Ishikawa (cell line): ENCODE data around the gene COA1.

Experiments used
- CEBPB ChIP-seq: IDR thresholded peaks from 2 replicates; pipeline ENCODE4 v1.6.1; 2012
- CREB1 ChIP-seq: IDR thresholded peaks from 2 replicates; pipeline ENCODE4 v1.6.1; 2012; ENCODE audit warnings: low read depth
- EGR1 ChIP-seq: IDR thresholded peaks from 2 replicates; pipeline ENCODE4 v1.6.1; 2012
- EP300 ChIP-seq: IDR thresholded peaks from 2 replicates; pipeline ENCODE4 v1.6.1; 2012; ENCODE audit warnings: borderline replicate concordance
- FOXM1 ChIP-seq: IDR thresholded peaks from 2 replicates; pipeline ENCODE4 v1.6.1; 2012; ENCODE audit warnings: low read depth, borderline replicate concordance
- MAX ChIP-seq: IDR thresholded peaks from 2 replicates; pipeline ENCODE4 v1.6.1; 2012
- NFIC ChIP-seq: IDR thresholded peaks from 2 replicates; pipeline ENCODE4 v1.6.1; 2012
- RAD21 ChIP-seq: IDR thresholded peaks from 2 replicates; pipeline ENCODE4 v1.6.1; 2012; ENCODE audit warnings: low read depth
- TAF1 ChIP-seq: IDR thresholded peaks from 2 replicates; pipeline ENCODE4 v1.6.1; 2012; ENCODE audit warnings: low read depth, mild to moderate bottlenecking
- TCF12 ChIP-seq: IDR thresholded peaks from 2 replicates; pipeline ENCODE4 v1.6.1; 2012; ENCODE audit warnings: low read depth
- TEAD4 ChIP-seq: IDR thresholded peaks from 2 replicates; pipeline ENCODE4 v1.6.1; 2012
- YY1 ChIP-seq: IDR thresholded peaks from 2 replicates; pipeline ENCODE4 v1.6.1; 2012; ENCODE audit warnings: low read depth
- ZBTB7A ChIP-seq: IDR thresholded peaks from 2 replicates; pipeline ENCODE4 v1.6.1; 2012; ENCODE audit warnings: low read depth
- TF ChIP-seq, protein P1 (sequence below): IDR thresholded peaks from 2 replicates; pipeline ENCODE4 v1.6.1; 2012
- TF ChIP-seq, protein P2 (sequence below): IDR thresholded peaks from 2 replicates; pipeline ENCODE4 v1.6.1; 2012; ENCODE audit warnings: low read depth, mild to moderate bottlenecking

The COA1 gene

GRCh38 chr7:43768887-43769272 is 39.6 kb upstream of the COA1 start:
- TF ChIP-seq, protein P1, sequence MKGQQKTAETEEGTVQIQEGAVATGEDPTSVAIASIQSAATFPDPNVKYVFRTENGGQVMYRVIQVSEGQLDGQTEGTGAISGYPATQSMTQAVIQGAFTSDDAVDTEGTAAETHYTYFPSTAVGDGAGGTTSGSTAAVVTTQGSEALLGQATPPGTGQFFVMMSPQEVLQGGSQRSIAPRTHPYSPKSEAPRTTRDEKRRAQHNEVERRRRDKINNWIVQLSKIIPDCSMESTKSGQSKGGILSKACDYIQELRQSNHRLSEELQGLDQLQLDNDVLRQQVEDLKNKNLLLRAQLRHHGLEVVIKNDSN, result no peak
- no peak for TF ChIP-seq TAF1
- TF ChIP-seq FOXM1, result no peak
- TF ChIP-seq TCF12, result no peak
- no peak for TF ChIP-seq CEBPB
- TF ChIP-seq EP300, result no peak
- no peak for TF ChIP-seq TEAD4
- no peak for TF ChIP-seq YY1
- no peak for TF ChIP-seq NFIC

GRCh38 chr7:43768201-43768886 is 39.0 kb upstream of the COA1 start:
- TF ChIP-seq TCF12, result no peak
- TF ChIP-seq YY1, result no peak
- no peak for TF ChIP-seq TEAD4
- no peak for TF ChIP-seq EGR1
- TF ChIP-seq ZBTB7A, result no peak
- no peak for TF ChIP-seq FOXM1
- no peak for TF ChIP-seq RAD21
- TF ChIP-seq MAX, result no peak
- no peak for TF ChIP-seq CREB1
- no peak for TF ChIP-seq EP300

GRCh38 chr7:43767311-43767710 is 38.0 kb upstream of the COA1 start:
- TF ChIP-seq TCF12 (no peak), EP300 (no peak), TAF1 (no peak), CREB1 (no peak), CEBPB (no peak), TEAD4 (no peak), FOXM1 (no peak), MAX (no peak), NFIC (no peak), YY1 (no peak), ZBTB7A (no peak), RAD21 (no peak)
- TF ChIP-seq, protein P1, result no peak
- TF ChIP-seq, protein P2, sequence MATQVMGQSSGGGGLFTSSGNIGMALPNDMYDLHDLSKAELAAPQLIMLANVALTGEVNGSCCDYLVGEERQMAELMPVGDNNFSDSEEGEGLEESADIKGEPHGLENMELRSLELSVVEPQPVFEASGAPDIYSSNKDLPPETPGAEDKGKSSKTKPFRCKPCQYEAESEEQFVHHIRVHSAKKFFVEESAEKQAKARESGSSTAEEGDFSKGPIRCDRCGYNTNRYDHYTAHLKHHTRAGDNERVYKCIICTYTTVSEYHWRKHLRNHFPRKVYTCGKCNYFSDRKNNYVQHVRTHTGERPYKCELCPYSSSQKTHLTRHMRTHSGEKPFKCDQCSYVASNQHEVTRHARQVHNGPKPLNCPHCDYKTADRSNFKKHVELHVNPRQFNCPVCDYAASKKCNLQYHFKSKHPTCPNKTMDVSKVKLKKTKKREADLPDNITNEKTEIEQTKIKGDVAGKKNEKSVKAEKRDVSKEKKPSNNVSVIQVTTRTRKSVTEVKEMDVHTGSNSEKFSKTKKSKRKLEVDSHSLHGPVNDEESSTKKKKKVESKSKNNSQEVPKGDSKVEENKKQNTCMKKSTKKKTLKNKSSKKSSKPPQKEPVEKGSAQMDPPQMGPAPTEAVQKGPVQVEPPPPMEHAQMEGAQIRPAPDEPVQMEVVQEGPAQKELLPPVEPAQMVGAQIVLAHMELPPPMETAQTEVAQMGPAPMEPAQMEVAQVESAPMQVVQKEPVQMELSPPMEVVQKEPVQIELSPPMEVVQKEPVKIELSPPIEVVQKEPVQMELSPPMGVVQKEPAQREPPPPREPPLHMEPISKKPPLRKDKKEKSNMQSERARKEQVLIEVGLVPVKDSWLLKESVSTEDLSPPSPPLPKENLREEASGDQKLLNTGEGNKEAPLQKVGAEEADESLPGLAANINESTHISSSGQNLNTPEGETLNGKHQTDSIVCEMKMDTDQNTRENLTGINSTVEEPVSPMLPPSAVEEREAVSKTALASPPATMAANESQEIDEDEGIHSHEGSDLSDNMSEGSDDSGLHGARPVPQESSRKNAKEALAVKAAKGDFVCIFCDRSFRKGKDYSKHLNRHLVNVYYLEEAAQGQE, result no peak

GRCh38 chr7:43766564-43766963 is 37.2 kb upstream of the COA1 start:
- TF ChIP-seq TEAD4, result no peak
- TF ChIP-seq TCF12, result no peak
- no peak for TF ChIP-seq CREB1
- TF ChIP-seq CEBPB, result no peak
- TF ChIP-seq TAF1, result no peak
- TF ChIP-seq FOXM1, result no peak
- TF ChIP-seq EP300, result no peak
- TF ChIP-seq, protein P2, result no peak
- no peak for TF ChIP-seq NFIC
- TF ChIP-seq YY1, result no peak
- TF ChIP-seq, protein P1, result no peak
- TF ChIP-seq MAX, result no peak
- TF ChIP-seq EGR1, result no peak
- TF ChIP-seq ZBTB7A, result no peak

DNA sequence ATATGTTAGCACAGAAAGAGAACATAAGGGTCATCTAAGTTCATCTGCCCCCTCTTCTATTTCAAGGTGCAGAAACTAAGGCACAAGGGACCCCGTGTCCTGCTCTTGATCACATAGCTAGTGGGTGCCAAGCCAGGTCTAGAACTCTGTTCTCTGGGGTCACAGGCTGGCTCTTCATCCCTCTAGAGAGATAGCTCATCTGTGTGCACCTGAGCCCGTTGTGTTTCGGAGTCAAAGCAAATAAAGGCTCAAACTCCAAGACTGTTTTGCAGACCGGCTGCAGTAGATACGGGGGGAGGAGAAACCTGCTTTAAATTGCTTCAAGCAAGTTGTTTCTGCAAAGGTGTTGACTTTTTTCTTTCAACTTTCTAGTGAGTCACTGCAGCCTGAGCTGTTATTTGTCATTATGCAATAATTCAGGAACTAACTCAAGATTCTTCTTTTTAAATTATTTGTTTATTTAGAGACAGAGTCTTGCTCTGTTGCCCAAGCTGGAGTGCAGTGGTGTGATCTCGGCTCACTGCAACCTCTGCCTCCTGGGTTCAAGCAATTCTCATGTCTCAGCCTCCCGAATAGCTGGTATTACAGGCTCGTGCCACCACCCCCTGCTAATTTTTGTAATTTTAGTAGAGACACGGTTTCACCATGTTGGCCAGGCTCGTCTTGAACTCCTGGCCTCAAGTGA is 35.6 kb upstream of the COA1 start:
- no peak for TF ChIP-seq NFIC
- TF ChIP-seq YY1, result no peak
- no peak for TF ChIP-seq MAX
- TF ChIP-seq TCF12, result no peak
- no peak for TF ChIP-seq EGR1
- TF ChIP-seq ZBTB7A, result no peak
- no peak for TF ChIP-seq TAF1
- TF ChIP-seq, protein P2, result no peak
- TF ChIP-seq, protein P1, result no peak
- no peak for TF ChIP-seq RAD21
- no peak for TF ChIP-seq EP300
- TF ChIP-seq CREB1, result no peak
- no peak for TF ChIP-seq TEAD4
- no peak for TF ChIP-seq CEBPB
- no peak for TF ChIP-seq FOXM1
